K562 treated with DMSO at 1 percent for 4 hours (cell line): ENCODE data around the gene PAMR1. TPM values are rescaled to one million over a fixed set of nuclear protein-coding genes. Genes with fewer than 3 reads are reported as not detected.

ENCODE experiments used
- total RNA-seq: library from RNA; unstranded; fragments of 300-600 nt; gene quantifications from 2 replicates; pipeline ENCODE4 v1.2.3, GENCODE V29; 2022; ENCODE audit not compliant: insufficient read depth

Gene PAMR1, protein sequence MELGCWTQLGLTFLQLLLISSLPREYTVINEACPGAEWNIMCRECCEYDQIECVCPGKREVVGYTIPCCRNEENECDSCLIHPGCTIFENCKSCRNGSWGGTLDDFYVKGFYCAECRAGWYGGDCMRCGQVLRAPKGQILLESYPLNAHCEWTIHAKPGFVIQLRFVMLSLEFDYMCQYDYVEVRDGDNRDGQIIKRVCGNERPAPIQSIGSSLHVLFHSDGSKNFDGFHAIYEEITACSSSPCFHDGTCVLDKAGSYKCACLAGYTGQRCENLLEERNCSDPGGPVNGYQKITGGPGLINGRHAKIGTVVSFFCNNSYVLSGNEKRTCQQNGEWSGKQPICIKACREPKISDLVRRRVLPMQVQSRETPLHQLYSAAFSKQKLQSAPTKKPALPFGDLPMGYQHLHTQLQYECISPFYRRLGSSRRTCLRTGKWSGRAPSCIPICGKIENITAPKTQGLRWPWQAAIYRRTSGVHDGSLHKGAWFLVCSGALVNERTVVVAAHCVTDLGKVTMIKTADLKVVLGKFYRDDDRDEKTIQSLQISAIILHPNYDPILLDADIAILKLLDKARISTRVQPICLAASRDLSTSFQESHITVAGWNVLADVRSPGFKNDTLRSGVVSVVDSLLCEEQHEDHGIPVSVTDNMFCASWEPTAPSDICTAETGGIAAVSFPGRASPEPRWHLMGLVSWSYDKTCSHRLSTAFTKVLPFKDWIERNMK
- not detected in 2 replicates for total RNA-seq

DNA sequence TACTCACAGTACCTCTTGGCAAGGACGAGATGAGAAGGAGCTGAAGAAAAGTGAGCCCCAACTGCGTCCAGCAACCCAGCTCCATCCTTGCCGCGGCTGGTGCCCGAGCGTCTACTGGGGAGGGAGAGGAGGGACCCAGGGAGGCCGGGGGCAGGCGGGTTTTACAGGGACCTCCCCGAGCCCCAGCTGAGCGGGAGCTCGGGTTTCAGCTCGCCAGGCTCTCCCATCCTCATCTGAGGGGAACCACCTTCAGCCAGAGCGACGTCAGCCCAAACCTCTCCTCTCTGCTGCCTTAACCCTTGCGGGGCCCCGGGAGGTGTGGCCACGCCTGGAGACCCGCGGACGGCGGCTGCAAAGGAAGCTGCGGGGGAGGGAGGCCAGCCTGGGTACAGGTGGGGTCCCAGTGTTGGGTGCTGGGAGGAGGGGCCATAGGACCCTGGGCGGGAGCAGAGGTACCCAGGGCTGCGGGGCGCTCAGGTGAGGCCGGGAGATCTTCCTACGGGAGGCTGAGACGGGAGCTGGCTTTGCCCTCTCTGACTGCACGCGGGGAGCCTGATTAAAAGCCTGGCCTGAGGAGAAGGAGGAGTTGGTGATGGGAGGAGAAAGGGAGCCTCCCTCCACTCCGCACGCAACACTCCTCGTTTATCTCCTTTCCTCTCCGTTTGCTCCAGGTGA is at the start of gene PAMR1:
PAMR1 (minus strand) TSS at position 116 of the 675 bp plus-strand sequence; CDS start at position 85, 31 bp downstream.

DNA sequence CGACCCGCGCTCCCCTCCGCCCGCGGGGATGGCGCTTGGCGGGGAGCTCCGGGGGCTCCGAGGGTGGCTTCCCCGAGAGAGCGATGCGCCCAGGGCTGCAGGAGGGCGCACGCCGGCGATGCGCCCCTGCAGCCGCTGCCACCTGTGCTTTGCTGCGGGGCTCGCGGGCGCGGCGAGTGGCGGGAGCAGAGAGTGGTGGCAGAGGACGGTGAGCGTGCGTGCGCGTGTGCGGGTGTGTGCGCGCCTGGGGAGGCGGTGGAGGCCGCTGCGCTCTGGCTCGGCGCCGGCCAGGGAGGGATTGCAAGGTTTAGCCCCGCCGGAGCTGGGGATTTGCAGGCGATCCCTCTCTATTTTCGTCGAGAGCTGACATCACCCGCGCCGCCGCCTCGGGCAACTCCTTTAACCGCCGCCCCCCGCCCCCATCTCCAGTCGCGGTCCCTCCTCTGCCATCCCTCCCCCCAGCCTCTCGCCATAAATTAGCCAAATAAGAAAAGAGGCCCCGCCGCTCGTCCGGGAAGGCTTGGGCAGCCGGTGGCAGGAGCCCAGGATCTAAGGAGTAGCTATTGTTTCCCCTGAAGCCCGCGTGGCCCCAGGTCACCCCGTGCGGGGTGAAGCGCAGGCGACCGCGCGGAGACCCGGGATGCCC is 106.1 kb downstream of the PAMR1 start, which contains the start of gene SLC1A2:
SLC1A2 (minus strand) TSS at position 375 of the 646 bp plus-strand sequence. CDS start 592 bp downstream, outside the sequence.

Other genes with a start within 250 kb of the PAMR1 start
- gene SLC1A2, start 106.1 kb downstream of the PAMR1 start, total RNA-seq, result not detected in 2 replicates
- gene FJX1, start 92.8 kb upstream of the PAMR1 start, total RNA-seq, result not detected in 2 replicates
- gene TRIM44, start 137.2 kb upstream of the PAMR1 start, total RNA-seq, result 19.9 and 23.5 TPM in 2 replicates